Colonic mucosa (tissue), 4 donors: ENCODE results near the gene PARP16. TPM values are rescaled to one million over a fixed set of nuclear protein-coding genes. Genes with fewer than 3 reads are reported as not detected.

Experiments
- DNase-seq: peaks from one replicate; pipeline ENCODE4 v3.0.0-alpha.2; 2020
- H3K27ac ChIP-seq: fragments of 200-600 bp; one replicate; pipeline ENCODE4 v1.8.0; 2021
- H3K27me3 ChIP-seq: fragments of 200-600 bp; one replicate; pipeline ENCODE4 v1.8.0; 2021
- H3K36me3 ChIP-seq: fragments of 200-600 bp; one replicate; pipeline ENCODE4 v1.8.0; 2021
- H3K4me1 ChIP-seq: fragments of 200-600 bp; one replicate; pipeline ENCODE4 v1.8.0; 2021; ENCODE audit warnings: mild to moderate bottlenecking
- H3K4me3 ChIP-seq: fragments of 200-600 bp; one replicate; pipeline ENCODE4 v1.8.0; 2021
- H3K9ac ChIP-seq, 2 donors: one replicate each; pipeline ENCODE4 v1.7.0; 2013; ENCODE audit warnings: control low read depth in 2 of 2, low read depth in 2 of 2, low read length in 2 of 2
- H3K9me3 ChIP-seq: fragments of 200-600 bp; one replicate; pipeline ENCODE4 v1.8.0; 2021
- CTCF ChIP-seq: fragments of 200-600 bp; IDR thresholded peaks from one replicate; pipeline ENCODE4 v1.8.0; 2022; ENCODE audit warnings: antibody characterized with exemption, mild to moderate bottlenecking
- intact Hi-C: fragments of 100-400 bp; cut with DNase I; formaldehyde crosslinking; loops from one replicate; pipeline ENCODE4 v1.14.1; 2022
- total RNA-seq, 2 donors: library from RNA; stranded (reverse); fragmentation: NEBNext Ultra II Directional in 1 of 2; extraction: Animal tissue kit (Norgen Biotek cat#: 25700) in 1 of 2; gene quantifications; one replicate each; pipeline ENCODE4 v1.2.1, GENCODE V29; 2021
- donor health status: healthy.
- donor health status: DM: no; HTN: no; CAD: no.
- donor health status: DM: no; HTN: no; CAD: no.

Gene PARP16
- total RNA-seq: 1 to 10 TPM; 9.5 to 9.9 TPM

- peak within 1 kb of the TSS; percentile 86 for H3K27ac ChIP-seq
- no peaks in the 10 kb centered on the region for H3K36me3 ChIP-seq
- intact Hi-C loops: no loop called here
- H3K9me3 ChIP-seq: no peaks in the 10 kb centered on the region
- peak within 1 kb of the TSS; percentile 95 to 98 for H3K9ac ChIP-seq
- no peaks in the 10 kb centered on the region for H3K27me3 ChIP-seq
- peaks cover 3% of the 10 kb centered on the region for H3K4me1 ChIP-seq
- TF ChIP-seq CTCF: peak; percentile 50
- peak; percentile 93 for DNase-seq
- H3K4me3 ChIP-seq: peak within 1 kb of the TSS; percentile 77
Observed at GRCh38 chr15:65286704-65287519, at the start of gene PARP16. Gene PARP16 (minus strand): TSS chr15:65286883. CDS start chr15:65286426, 457 bp downstream.

- H3K9ac ChIP-seq: no peak overlapping the region
- no peaks in the 10 kb centered on the region for H3K27me3 ChIP-seq
- H3K27ac ChIP-seq: no peak overlapping the region
- H3K9me3 ChIP-seq: no peaks in the 10 kb centered on the region
- no peak for TF ChIP-seq CTCF
- no peaks in the 10 kb centered on the region for H3K36me3 ChIP-seq
- H3K4me1 ChIP-seq: no peaks in the 10 kb centered on the region
- no peak for DNase-seq
- intact Hi-C loops: no loop called here
- no peak overlapping the region for H3K4me3 ChIP-seq
Observed at GRCh38 chr15:65335278-65336055, 48.8 kb upstream of the PARP16 start.

- Histone ChIP-seq H3K4me1 (no peaks in the 10 kb centered on the region), H3K27me3 (no peaks in the 10 kb centered on the region), H3K9me3 (no peaks in the 10 kb centered on the region), H3K36me3 (no peaks in the 10 kb centered on the region), H3K27ac (no peak overlapping the region), H3K9ac (no peak overlapping the region), H3K4me3 (no peak overlapping the region)
- no peak for TF ChIP-seq CTCF
- DNase-seq: no peak
- intact Hi-C loops: no loop called here
Observed at GRCh38 chr15:65334586-65335231, 48.0 kb upstream of the PARP16 start.

- H3K27ac ChIP-seq: no peak overlapping the region
- no peak for DNase-seq
- H3K4me1 ChIP-seq: no peaks in the 10 kb centered on the region
- no peak for TF ChIP-seq CTCF
- intact Hi-C loops: no loop called here
- H3K9ac ChIP-seq: no peak overlapping the region
- no peak overlapping the region for H3K4me3 ChIP-seq
- H3K27me3 ChIP-seq: no peaks in the 10 kb centered on the region
- no peaks in the 10 kb centered on the region for H3K36me3 ChIP-seq
- no peaks in the 10 kb centered on the region for H3K9me3 ChIP-seq
Observed at GRCh38 chr15:65333856-65334255, 47.2 kb upstream of the PARP16 start.

- no peaks in the 10 kb centered on the region for H3K27me3 ChIP-seq
- H3K4me3 ChIP-seq: no peak overlapping the region
- no peak for DNase-seq
- no peaks in the 10 kb centered on the region for H3K9me3 ChIP-seq
- no peak overlapping the region for H3K9ac ChIP-seq
- TF ChIP-seq CTCF: no peak
- intact Hi-C loops: no loop called here
- H3K4me1 ChIP-seq: no peaks in the 10 kb centered on the region
- H3K27ac ChIP-seq: no peak overlapping the region
- H3K36me3 ChIP-seq: no peaks in the 10 kb centered on the region
Observed at GRCh38 chr15:65333148-65333820, 46.6 kb upstream of the PARP16 start.
